ENCODE measurements around the gene TSPAN1. TPM values are rescaled to one million over a fixed set of nuclear protein-coding genes. Genes with fewer than 3 reads are reported as not detected.

Gene TSPAN1
- total RNA-seq, 1 experiment from 2014 or later = not detected

GRCh38 chr1:46172321-46172720 lies 2.6 kb upstream of the TSPAN1 start:
- Histone ChIP-seq H3K4me1 (replicated peaks) (peaks cover 7% of the 10 kb centered on the region), H3K27ac (no peak overlapping the region), H3K4me3 (no peak overlapping the region), H3K9me3 (replicated peaks) (no peaks in the 10 kb centered on the region), H3K27me3 (replicated peaks) (no peaks in the 10 kb centered on the region), H3K36me3 (no peaks in the 10 kb centered on the region)
- no peak for DNase-seq (ENCODE audit: low read depth in 1 of 2, low spot score in 2 of 2)

- Histone ChIP-seq H3K36me3 (no peaks in the 10 kb centered on the region), H3K9me3 (replicated peaks) (no peaks in the 10 kb centered on the region), H3K27ac (no peak overlapping the region), H3K27me3 (replicated peaks) (no peaks in the 10 kb centered on the region), H3K4me3 (no peak overlapping the region), H3K4me1 (replicated peaks) (peaks cover 7% of the 10 kb centered on the region)
- DNase-seq (ENCODE audit: low read depth in 1 of 2, low spot score in 2 of 2) = no peak
Observed at GRCh38 chr1:46173361-46173856, 1.5 kb upstream of the TSPAN1 start.

GRCh38 chr1:46175243-46175642 lies 356 bp downstream of the TSPAN1 start:
- Histone ChIP-seq H3K27ac (no peak overlapping the region), H3K36me3 (no peaks in the 10 kb centered on the region), H3K4me3 (no peak overlapping the region), H3K4me1 (replicated peaks) (peaks cover 12% of the 10 kb centered on the region), H3K27me3 (replicated peaks) (no peaks in the 10 kb centered on the region), H3K9me3 (replicated peaks) (no peaks in the 10 kb centered on the region)
- DNase-seq (ENCODE audit: low read depth in 1 of 2, low spot score in 2 of 2) = no peak

DNA sequence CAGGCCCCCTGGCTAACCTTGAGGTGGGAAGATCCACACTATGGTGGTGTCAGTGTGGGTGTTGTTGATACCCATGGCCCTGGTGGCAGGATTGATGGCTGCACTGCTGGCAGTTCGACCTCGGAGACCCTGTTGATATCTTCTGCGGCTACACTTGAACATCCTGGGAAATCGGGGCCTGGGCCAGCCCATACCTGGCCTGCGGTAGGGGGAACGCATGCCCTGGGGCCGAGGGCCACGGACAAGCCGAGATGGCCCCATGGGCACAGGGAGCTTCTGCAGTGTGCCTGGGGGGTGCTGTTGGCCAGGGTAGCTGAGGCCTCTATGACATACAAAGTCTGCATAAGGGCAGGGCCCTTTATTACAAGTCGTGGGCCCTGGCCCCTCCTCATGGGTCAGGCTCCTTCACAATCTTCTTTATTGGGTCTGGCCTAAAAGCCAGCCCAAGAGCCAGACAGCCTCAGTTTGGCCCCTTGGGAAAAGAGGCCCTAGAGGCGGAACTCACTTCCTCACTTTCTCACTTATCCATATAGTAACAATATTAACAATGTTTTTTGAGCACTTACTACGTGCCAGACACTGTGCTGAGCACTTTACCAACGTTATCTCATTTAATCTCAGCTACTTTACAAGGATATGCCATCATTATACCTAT lies 1.5 kb downstream of the TSPAN1 start, which contains the start of gene P3R3URF:
Gene P3R3URF, minus strand, starts transcription at position 278 of the 655 bp plus-strand sequence. Its CDS starts 17 bp downstream, at position 261.
- Histone ChIP-seq H3K4me3 (no peak within 1 kb of the TSS), H3K4me1 (replicated peaks) (peaks cover 12% of the 10 kb centered on the region), H3K27ac (no peak within 1 kb of the TSS), H3K9me3 (replicated peaks) (no peaks in the 10 kb centered on the region), H3K27me3 (replicated peaks) (no peaks in the 10 kb centered on the region), H3K36me3 (no peaks in the 10 kb centered on the region)
- DNase-seq (ENCODE audit: low read depth in 1 of 2, low spot score in 2 of 2) = no peak

GRCh38 chr1:46179138-46180081 lies 4.5 kb downstream of the TSPAN1 start:
- Histone ChIP-seq H3K4me1 (replicated peaks) (peaks cover 23% of the 10 kb centered on the region), H3K36me3 (no peaks in the 10 kb centered on the region), H3K4me3 (no peak overlapping the region), H3K9me3 (replicated peaks) (no peaks in the 10 kb centered on the region), H3K27ac (no peak overlapping the region), H3K27me3 (replicated peaks) (no peaks in the 10 kb centered on the region)
- DNase-seq (ENCODE audit: low read depth in 1 of 2, low spot score in 2 of 2) = peak; percentile 77 to 86

- Histone ChIP-seq H3K36me3 (no peaks in the 10 kb centered on the region), H3K27ac (no peak overlapping the region), H3K9me3 (replicated peaks) (no peaks in the 10 kb centered on the region), H3K4me3 (no peak overlapping the region), H3K4me1 (replicated peaks) (peaks cover 23% of the 10 kb centered on the region), H3K27me3 (replicated peaks) (no peaks in the 10 kb centered on the region)
- DNase-seq (ENCODE audit: low read depth in 1 of 2, low spot score in 2 of 2) = no peak
Observed at GRCh38 chr1:46180082-46180616, 5.3 kb downstream of the TSPAN1 start.

DNA sequence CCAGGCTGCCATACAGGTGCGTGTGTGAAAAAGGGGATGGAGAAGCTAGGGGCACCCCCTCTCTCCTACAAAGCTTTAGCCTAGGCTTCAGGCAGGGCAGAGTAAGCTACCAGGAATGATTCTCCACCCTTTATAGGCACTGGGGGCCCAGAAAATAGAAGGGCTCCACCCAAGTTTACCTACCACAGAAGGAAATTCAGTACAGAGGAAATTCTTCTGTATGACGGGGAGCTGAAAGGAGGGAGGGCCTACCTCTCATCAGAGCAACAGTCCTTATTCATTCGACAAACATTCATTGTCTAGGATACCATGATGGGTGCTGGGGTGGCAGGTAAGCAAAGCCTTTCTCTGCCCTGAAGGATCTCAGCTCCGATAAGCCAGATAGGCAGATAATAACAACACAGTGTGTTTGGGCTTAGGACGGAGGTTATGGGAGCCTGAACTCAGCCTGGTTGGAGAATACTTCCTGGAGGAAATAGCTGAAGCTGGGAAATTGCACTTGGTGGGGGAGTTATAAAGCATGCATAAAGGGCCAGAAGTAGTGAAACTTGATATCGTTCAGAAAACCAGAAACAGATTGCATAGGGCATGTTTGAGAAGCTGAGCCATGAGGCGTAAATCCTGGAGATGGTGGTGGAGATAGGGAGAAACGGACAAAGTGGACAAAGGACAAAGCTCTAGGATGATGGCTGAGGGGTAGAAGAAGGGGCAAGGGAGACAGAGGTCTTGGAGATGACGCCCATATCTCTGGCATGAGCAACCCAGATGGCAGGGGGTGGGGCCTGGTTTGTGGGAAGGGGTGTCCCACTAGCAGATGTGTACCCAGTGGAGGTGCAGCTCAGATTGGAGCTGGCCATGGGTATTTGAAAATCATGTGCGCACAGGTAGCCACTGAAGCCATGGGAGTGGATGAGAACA lies 6.7 kb downstream of the TSPAN1 start:
- Histone ChIP-seq H3K4me3 (no peak overlapping the region), H3K27ac (no peak overlapping the region), H3K36me3 (0 out of 2 replicates have a peak, but pooled peaks cover 3% of the 10 kb centered on the region), H3K4me1 (replicated peaks) (peaks cover 23% of the 10 kb centered on the region), H3K27me3 (replicated peaks) (no peaks in the 10 kb centered on the region), H3K9me3 (replicated peaks) (no peaks in the 10 kb centered on the region)
- no peak for DNase-seq (ENCODE audit: low read depth in 1 of 2, low spot score in 2 of 2)

DNA sequence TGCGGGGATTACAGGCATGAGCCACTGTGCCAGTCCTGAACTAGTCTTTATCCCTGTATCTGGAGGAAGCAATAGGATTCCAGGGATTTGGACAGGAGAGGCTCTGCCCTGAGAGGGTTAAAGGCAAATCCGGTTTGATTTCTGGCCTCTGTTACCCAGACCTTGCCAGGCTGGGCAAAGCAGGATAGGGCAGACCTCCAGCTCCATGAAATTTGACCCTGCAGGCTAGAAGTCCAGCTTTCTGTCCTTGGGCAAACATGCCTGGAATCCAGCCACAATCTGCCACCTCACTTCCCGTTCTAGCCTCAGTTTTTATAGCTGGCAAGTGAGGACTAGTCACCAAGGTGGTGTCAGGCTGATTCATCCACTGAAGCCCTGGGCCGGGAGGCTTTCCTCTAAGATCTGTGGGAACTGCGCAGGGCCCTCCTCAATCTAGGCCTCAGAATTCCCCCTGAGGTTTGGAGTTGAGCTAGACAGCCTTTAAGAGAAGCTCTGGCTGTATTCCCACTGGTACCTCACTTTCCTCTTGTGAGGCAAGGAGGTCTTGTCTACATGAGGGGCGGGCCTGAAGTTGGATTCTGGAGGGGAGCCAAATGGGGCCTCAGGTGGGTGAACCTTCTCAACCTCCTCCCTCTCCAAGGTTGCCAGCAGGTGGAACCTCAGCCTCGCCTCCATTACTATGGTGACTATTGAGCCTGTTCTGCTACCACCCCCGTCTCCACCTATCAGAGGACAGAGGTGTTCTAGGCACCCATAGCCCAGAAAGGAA lies 8.4 kb downstream of the TSPAN1 start:
- H3K4me3 ChIP-seq = no peak overlapping the region
- DNase-seq (ENCODE audit: low read depth in 1 of 2, low spot score in 2 of 2) = peak; percentile 76 to 90

GRCh38 chr1:46183926-46184557 lies 9.2 kb downstream of the TSPAN1 start:
- Histone ChIP-seq H3K27me3 (replicated peaks) (no peaks in the 10 kb centered on the region), H3K27ac (peak overlapping the region; percentile 51), H3K36me3 (peaks cover 20% of the 10 kb centered on the region), H3K9me3 (replicated peaks) (no peaks in the 10 kb centered on the region), H3K4me1 (replicated peaks) (peaks cover 22% of the 10 kb centered on the region), H3K4me3 (no peak overlapping the region)
- DNase-seq (ENCODE audit: low read depth in 1 of 2, low spot score in 2 of 2) = no peak

More for the DNA sequence above, 8.4 kb downstream of the TSPAN1 start:
- Histone ChIP-seq H3K36me3 (peaks cover 14% of the 10 kb centered on the region), H3K9me3 (replicated peaks) (no peaks in the 10 kb centered on the region), H3K27me3 (replicated peaks) (no peaks in the 10 kb centered on the region), H3K27ac (peak overlapping the region; percentile 51), H3K4me1 (replicated peaks) (peaks cover 23% of the 10 kb centered on the region)

DNA sequence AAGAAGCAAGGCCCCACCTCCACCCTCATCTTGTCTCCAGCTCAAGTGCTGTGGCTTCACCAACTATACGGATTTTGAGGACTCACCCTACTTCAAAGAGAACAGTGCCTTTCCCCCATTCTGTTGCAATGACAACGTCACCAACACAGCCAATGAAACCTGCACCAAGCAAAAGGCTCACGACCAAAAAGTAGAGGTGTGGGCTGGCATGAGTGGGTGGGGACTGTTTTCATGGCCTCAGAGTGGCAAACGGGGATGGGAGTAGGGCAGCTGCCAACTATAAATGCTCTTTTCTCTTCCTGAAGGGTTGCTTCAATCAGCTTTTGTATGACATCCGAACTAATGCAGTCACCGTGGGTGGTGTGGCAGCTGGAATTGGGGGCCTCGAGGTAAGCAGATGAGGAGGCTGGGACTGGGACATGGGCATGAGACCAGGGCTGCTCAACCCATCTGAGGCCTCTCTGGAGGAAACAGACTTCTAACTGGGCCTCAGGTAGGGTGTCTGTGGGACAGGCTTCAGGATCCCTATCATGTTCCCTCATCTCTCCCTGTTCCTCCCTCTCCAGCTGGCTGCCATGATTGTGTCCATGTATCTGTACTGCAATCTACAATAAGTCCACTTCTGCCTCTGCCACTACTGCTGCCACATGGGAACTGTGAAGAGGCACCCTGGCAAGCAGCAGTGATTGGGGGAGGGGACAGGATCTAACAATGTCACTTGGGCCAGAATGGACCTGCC lies 10.2 kb downstream of the TSPAN1 start:
- no peak overlapping the region for H3K27ac ChIP-seq
- H3K36me3 ChIP-seq = peaks cover 29% of the 10 kb centered on the region
- peaks cover 18% of the 10 kb centered on the region for H3K4me1 ChIP-seq (replicated peaks)
- H3K4me3 ChIP-seq = no peak overlapping the region
- H3K9me3 ChIP-seq (replicated peaks) = no peaks in the 10 kb centered on the region
- no peak for DNase-seq (ENCODE audit: low read depth in 1 of 2, low spot score in 2 of 2)
- no peaks in the 10 kb centered on the region for H3K27me3 ChIP-seq (replicated peaks)

DNA sequence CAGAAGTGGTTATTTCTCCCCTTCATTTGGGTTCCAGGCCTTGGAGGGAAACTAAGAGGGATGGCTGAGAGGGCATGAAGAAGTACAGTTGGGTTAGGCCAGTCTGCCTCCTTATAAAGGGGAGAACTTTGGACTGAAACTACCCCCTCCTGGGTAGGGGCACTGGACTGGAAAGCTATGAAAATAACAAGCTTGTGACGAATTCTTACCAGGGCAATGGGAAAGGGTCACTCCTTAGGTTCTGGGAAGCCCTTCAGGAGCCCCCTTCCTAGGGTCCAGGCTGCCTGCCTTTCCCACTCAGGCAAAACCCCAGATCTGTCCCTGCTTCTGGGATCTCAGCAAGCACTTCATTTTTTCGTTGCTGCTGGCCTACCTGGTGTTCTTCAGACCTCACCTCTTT lies 11.2 kb downstream of the TSPAN1 start:
- Histone ChIP-seq H3K27ac (no peak overlapping the region), H3K4me1 (replicated peaks) (peaks cover 18% of the 10 kb centered on the region), H3K4me3 (no peak overlapping the region), H3K9me3 (replicated peaks) (no peaks in the 10 kb centered on the region), H3K27me3 (replicated peaks) (no peaks in the 10 kb centered on the region), H3K36me3 (peaks cover 36% of the 10 kb centered on the region)
- DNase-seq (ENCODE audit: low read depth in 1 of 2, low spot score in 2 of 2) = no peak
